GM12878 (cell line): Measurements from ENCODE around the gene CACNA1B. TPM values are rescaled to one million over a fixed set of nuclear protein-coding genes. Genes with fewer than 3 reads are reported as not detected.

Experiments used
- ATAC-seq: fragments of 200-7000 bp; cut with Tn5 transposase; 3 replicates; pipeline ENCODE4 v1.9.1; 2020; ENCODE audit warnings: mild to moderate bottlenecking, moderate library complexity
- BruUV-seq: library from RNA; stranded (reverse); fragments of 400-500 nt; replicated peaks from 2 replicates; lab custom pipeline; 2021; lab: Mats Ljungman, UMichigan
- CTCF ChIA-PET: fragments of 300-600 bp; sonication (Branson Sonifier 250); formaldehyde crosslinking; extraction: SDS; loops from one replicate; lab custom pipeline; 2021; ENCODE audit warnings: inconsistent platforms; lab: Yijun Ruan, JAX
- POLR2A ChIA-PET: fragments of 350-600 bp; formaldehyde crosslinking; extraction: SDS; loops from one replicate; lab custom pipeline; 2021; ENCODE audit warnings: inconsistent platforms; lab: Charles Lee
- RAD21 ChIA-PET: fragments of 300-600 bp; sonication (Branson Sonifier 250); formaldehyde crosslinking; loops from one replicate; lab custom pipeline; 2023; ENCODE audit warnings: antibody characterized with exemption; ENCODE audit not compliant: unreplicated experiment; lab: Charles Lee
- SMC1A ChIA-PET: fragments of 300-600 bp; sonication (Branson Sonifier 250); formaldehyde crosslinking; loops from one replicate; lab custom pipeline; 2023; ENCODE audit not compliant: unreplicated experiment, uncharacterized antibody; lab: Charles Lee
- DNase-seq: peaks from one replicate; pipeline ENCODE4 v3.0.0-alpha.2; 2011; ENCODE audit warnings: low read depth, low spot score
- FAIRE-seq: peaks from 3 replicates; lab custom pipeline; 2011; peaks lifted over from hg19 to GRCh38; lab: Jason Lieb, UNC
- H2AFZ ChIP-seq: 2 replicates; pipeline ENCODE4 v1.6.0; 2011; ENCODE audit warnings: low read depth, low read length, control low read depth; ENCODE audit not compliant: control insufficient read depth
- H3K27ac ChIP-seq: 2 replicates; pipeline ENCODE4 v1.5.1; 2011; ENCODE audit warnings: control low read depth; ENCODE audit not compliant: control insufficient read depth, insufficient read depth
- H3K27me3 ChIP-seq, 2 experiments: replicated peaks in 1 of 2; 2 replicates each; pipeline versions ENCODE4 v1.6.0 to v1.6.1; 2011; ENCODE audit warnings: low read length in 1 of 2; ENCODE audit not compliant: control insufficient read depth in 2 of 2, insufficient read depth in 2 of 2
- H3K36me3 ChIP-seq, 2 experiments: 2 replicates each; pipeline ENCODE4 v1.5.1; 2011; ENCODE audit warnings: low read length in 1 of 2; ENCODE audit not compliant: control insufficient read depth in 2 of 2, insufficient read depth in 2 of 2
- H3K4me1 ChIP-seq: 2 replicates; pipeline ENCODE4 v1.6.1; 2011; ENCODE audit warnings: mild to moderate bottlenecking, low read length, moderate library complexity, mixed read lengths; ENCODE audit not compliant: control insufficient read depth, insufficient read depth
- H3K4me2 ChIP-seq: 2 replicates; pipeline ENCODE4 v1.6.0; 2011; ENCODE audit warnings: control low read depth; ENCODE audit not compliant: control insufficient read depth, insufficient read depth
- H3K4me3 ChIP-seq: fragments of 200-600 bp; sonication (generic); 2 replicates; pipeline ENCODE4 v1.5.1; 2016
- H3K79me2 ChIP-seq: 2 replicates; pipeline ENCODE4 v1.6.0; 2011; ENCODE audit warnings: low read length; ENCODE audit not compliant: control insufficient read depth, insufficient read depth
- H3K9ac ChIP-seq: 2 replicates; pipeline ENCODE4 v1.8.0; 2011; ENCODE audit warnings: low read length, control low read depth, mixed read lengths; ENCODE audit not compliant: control insufficient read depth, insufficient read depth
- H3K9me3 ChIP-seq: replicated peaks from 3 replicates; pipeline ENCODE4 v1.5.1; 2011; ENCODE audit warnings: mild to moderate bottlenecking, low read length; ENCODE audit not compliant: control insufficient read depth, insufficient read depth
- H4K20me1 ChIP-seq: 2 replicates; pipeline ENCODE4 v1.6.0; 2011; ENCODE audit not compliant: control insufficient read depth, insufficient read depth
- BHLHE40 ChIP-seq, 2 experiments: fragments of 450-650 bp in 1 of 2; IDR thresholded peaks; 2 replicates each; pipeline ENCODE4 v1.6.1; 2011 to 2017; ENCODE audit warnings: low read depth in 2 of 2, borderline replicate concordance in 1 of 2, improper control_type of control experiment in 1 of 2, low read length in 1 of 2, mild to moderate bottlenecking in 1 of 2
- CBFB ChIP-seq: IDR thresholded peaks from 2 replicates; pipeline ENCODE4 v1.6.1; 2016; ENCODE audit warnings: antibody characterized with exemption, low read depth
- REST ChIP-seq: IDR thresholded peaks from 2 replicates; pipeline ENCODE4 v1.6.1; 2012; ENCODE audit warnings: mild to moderate bottlenecking, low read depth, low read length
- WGBS: methylation state at CpG from one replicate; pipeline ENCODE4 v1.1.6; 2016; ENCODE audit warnings: low lambda C conversion rate; ENCODE audit not compliant: insufficient replicate concordance, insufficient coverage; ENCODE audit errors: missing lambda C conversion rate; 5-methylcytosine and 5-hydroxymethylcytosine counted together
- in situ Hi-C: fragments of 300-500 bp; cut with MboI; formaldehyde crosslinking; loops from 9 replicates; pipeline ENCODE4 v1.14.3; 2018; ENCODE audit warnings: mixed read lengths
- intact Hi-C: fragments of 100-400 bp; cut with micrococcal nuclease; formaldehyde crosslinking; loops from one replicate; pipeline ENCODE4 v1.14.2; 2022; ENCODE audit not compliant: unreplicated experiment
- polyA plus RNA-seq, 11 experiments: library from polyadenylated mRNA; depleted of rRNA in 4 of 11; unstranded in 6 of 11; stranded (reverse) in 5 of 11; fragments of >200 nt; fragmentation: Nextera tagmentation in 4 of 11; fragmentation: Illumina TruSeq in 1 of 11; extraction: Ambion mirVana in 4 of 11; extraction: Trizol in 1 of 11; gene quantifications; 1 replicate in 1 of 11; 2 replicates in 10 of 11; pipeline versions ENCODE4 v1.2.1 to v1.2.3, GENCODE V29; 2011 to 2016; ENCODE audit warnings: inconsistent platforms in 2 of 11, missing spikeins in 2 of 11, low read depth in 1 of 11
- total RNA-seq, 4 experiments: library from RNA; depleted of rRNA in 3 of 4; stranded (reverse); fragments of >200 nt in 3 of 4; fragmentation: Illumina TruSeq in 1 of 4; extraction: Trizol in 1 of 4; gene quantifications; 2 replicates each; pipeline versions ENCODE4 v1.2.1 to v1.2.3, GENCODE V29; 2013 to 2021

Gene CACNA1B
- total and polyA plus RNA-seq, 10 of the 15 experiments (the other 5 are each of a cell fraction or from before 2014, with no cell fraction given): 0.01 to 0.03 (median 0.01) TPM; not detected in 7

GRCh38 chr9:137876781-137877386, 698 bp upstream of the CACNA1B start (continued):
- no peak for TF ChIP-seq REST

- CTCF ChIA-PET: no interaction called here
- SMC1A ChIA-PET: no interaction called here
- Histone ChIP-seq H3K4me3 (no peak overlapping the region), H3K27me3 (no peaks in the 10 kb centered on the region; a peak in 2 of 4 replicates), H3K36me3 (no peaks in the 10 kb centered on the region), H3K9ac (no peak overlapping the region), H3K79me2 (no peaks in the 10 kb centered on the region), H2AFZ (no peak overlapping the region), H3K4me2 (peak overlapping the region; percentile 25; the same call in 1 of the 2 replicates)
- in situ Hi-C loops (no loop called here), intact Hi-C loops (no loop called here)
- RAD21 ChIA-PET: no interaction called here
- WGBS: 28% methylated on average over 61 of the region's 101 CpGs
- TF ChIP-seq BHLHE40 (IDR thresholded peaks at IDR 0.05; ENCODE audit: borderline replicate concordance in 1 of 2, low read depth in 2 of 2, low read length in 1 of 2) (peak in 1 of 2 experiments; percentile 11; a peak in 1 of 4 replicates), CBFB (no peak), REST (peak; percentile 91)
- TF ChIP-seq, all 136 proteins: peak for 2
- BruUV-seq: no TSS peak
- FAIRE-seq (no peak), DNase-seq (no peak), ATAC-seq (peak; percentile 32; the same call in 2 of the 3 replicates)
- POLR2A ChIA-PET: no interaction called here
- Histone ChIP-seq H3K9me3 (no peaks in the 10 kb centered on the region; the same call in 2 of the 3 replicates), H3K27ac (no peak overlapping the region), H4K20me1 (no peaks in the 10 kb centered on the region), H3K4me1 (no peaks in the 10 kb centered on the region)
These were observed 762 bp downstream of the CACNA1B start for GRCh38 chr9:137878146-137878941.
